Parathyroid adenoma (tissue), 2 donors: ENCODE measurements around the gene FKBP4.

ENCODE experiments used
- H2AFZ ChIP-seq: fragments of 300-600 bp; sonication (generic); one replicate; pipeline ENCODE4 v1.7.0; 2017; ENCODE audit warnings: antibody characterized with exemption, mild to moderate bottlenecking
- H3K27ac ChIP-seq: fragments of 300-600 bp; sonication (generic); one replicate; pipeline ENCODE4 v1.7.0; 2017
- H3K27me3 ChIP-seq: fragments of 300-600 bp; sonication (generic); one replicate; pipeline ENCODE4 v1.7.0; 2017; ENCODE audit warnings: low read length; ENCODE audit not compliant: control insufficient read depth, insufficient read depth
- H3K36me3 ChIP-seq: fragments of 300-600 bp; sonication (generic); one replicate; pipeline ENCODE4 v1.7.0; 2017; ENCODE audit warnings: low read length; ENCODE audit not compliant: control insufficient read depth, insufficient read depth
- H3K4me1 ChIP-seq: fragments of 300-600 bp; sonication (generic); one replicate; pipeline ENCODE4 v1.7.0; 2017; ENCODE audit warnings: control low read depth
- H3K4me2 ChIP-seq: fragments of 300-600 bp; sonication (generic); one replicate; pipeline ENCODE4 v1.7.0; 2017; ENCODE audit warnings: low read length
- H3K4me3 ChIP-seq: fragments of 300-600 bp; sonication (generic); one replicate; pipeline ENCODE4 v1.7.0; 2017; ENCODE audit warnings: low read depth, low read length
- H3K79me2 ChIP-seq: fragments of 300-600 bp; sonication (generic); one replicate; pipeline ENCODE4 v1.7.0; 2017; ENCODE audit warnings: control low read depth
- H3K9ac ChIP-seq: fragments of 300-600 bp; sonication (generic); one replicate; pipeline ENCODE4 v1.7.0; 2017; ENCODE audit warnings: mild to moderate bottlenecking
- H3K9me3 ChIP-seq: fragments of 300-600 bp; sonication (generic); one replicate; pipeline ENCODE4 v1.7.0; 2017; ENCODE audit warnings: low read length; ENCODE audit not compliant: control insufficient read depth
- CTCF ChIP-seq: fragments of 300-600 bp; sonication (generic); IDR thresholded peaks from one replicate; pipeline ENCODE4 v1.7.0; 2017; ENCODE audit warnings: antibody characterized with exemption, mild to moderate bottlenecking
- donor health status: primary hyperparathyroidism.

FKBP4 gene

GRCh38 chr12:2794736-2795289 is at the start of gene FKBP4:
FKBP4 (plus strand) TSS chr12:2794970; CDS start chr12:2795140, 170 bp downstream.
- Histone ChIP-seq H3K4me1 (peaks cover 14% of the 10 kb centered on the region), H3K79me2 (peaks cover 8% of the 10 kb centered on the region), H3K4me2 (peak within 1 kb of the TSS; percentile 87), H3K27ac (peak within 1 kb of the TSS; percentile 11), H3K9ac (peak within 1 kb of the TSS; percentile 16), H3K4me3 (peak within 1 kb of the TSS; percentile 72), H3K36me3 (no peaks in the 10 kb centered on the region), H3K27me3 (no peaks in the 10 kb centered on the region), H2AFZ (peak within 1 kb of the TSS; percentile 88), H3K9me3 (no peaks in the 10 kb centered on the region)
- TF ChIP-seq CTCF = no peak

GRCh38 chr12:2745655-2746054 is 49.1 kb upstream of the FKBP4 start:
- no peak overlapping the region for H3K4me3 ChIP-seq
- H3K27ac ChIP-seq = no peak overlapping the region
- no peak overlapping the region for H3K9ac ChIP-seq
- H3K4me2 ChIP-seq = no peak overlapping the region
- no peaks in the 10 kb centered on the region for H3K36me3 ChIP-seq
- no peak overlapping the region for H2AFZ ChIP-seq
- no peaks in the 10 kb centered on the region for H3K4me1 ChIP-seq
- H3K9me3 ChIP-seq = no peaks in the 10 kb centered on the region
- no peaks in the 10 kb centered on the region for H3K79me2 ChIP-seq
- TF ChIP-seq CTCF = no peak
- H3K27me3 ChIP-seq = no peaks in the 10 kb centered on the region

- no peaks in the 10 kb centered on the region for H3K4me1 ChIP-seq
- no peak for TF ChIP-seq CTCF
These were observed 45.2 kb upstream of the FKBP4 start for GRCh38 chr12:2749580-2749979.

GRCh38 chr12:2750185-2750584 is 44.6 kb upstream of the FKBP4 start:
- Histone ChIP-seq H3K79me2 (no peaks in the 10 kb centered on the region), H3K36me3 (no peaks in the 10 kb centered on the region), H3K9me3 (no peaks in the 10 kb centered on the region), H3K4me2 (no peak overlapping the region), H3K9ac (no peak overlapping the region), H3K27me3 (no peaks in the 10 kb centered on the region), H3K27ac (no peak overlapping the region), H3K4me1 (no peaks in the 10 kb centered on the region), H3K4me3 (no peak overlapping the region), H2AFZ (no peak overlapping the region)
- TF ChIP-seq CTCF = no peak

More at GRCh38 chr12:2749580-2749979, 45.2 kb upstream of the FKBP4 start:
- no peaks in the 10 kb centered on the region for H3K36me3 ChIP-seq
- H3K79me2 ChIP-seq = no peaks in the 10 kb centered on the region
- H3K27me3 ChIP-seq = no peaks in the 10 kb centered on the region
- no peaks in the 10 kb centered on the region for H3K9me3 ChIP-seq
- H3K4me2 ChIP-seq = no peak overlapping the region
- no peak overlapping the region for H3K4me3 ChIP-seq
- no peak overlapping the region for H3K9ac ChIP-seq
- H3K27ac ChIP-seq = no peak overlapping the region
- H2AFZ ChIP-seq = no peak overlapping the region

GRCh38 chr12:2751230-2751629 is 43.5 kb upstream of the FKBP4 start:
- H3K9me3 ChIP-seq = no peaks in the 10 kb centered on the region
- no peak overlapping the region for H2AFZ ChIP-seq
- no peaks in the 10 kb centered on the region for H3K4me1 ChIP-seq
- H3K79me2 ChIP-seq = no peaks in the 10 kb centered on the region
- no peak overlapping the region for H3K4me3 ChIP-seq
- H3K27me3 ChIP-seq = no peaks in the 10 kb centered on the region
- no peak overlapping the region for H3K9ac ChIP-seq
- H3K4me2 ChIP-seq = no peak overlapping the region
- H3K27ac ChIP-seq = no peak overlapping the region
- no peak for TF ChIP-seq CTCF
- H3K36me3 ChIP-seq = no peaks in the 10 kb centered on the region
